LNCaP clone FGC (cell line): Measurements from ENCODE around the gene TLE5.
"Not testable (repeated sequence)": the region's sequence is repeated elsewhere in the genome, so short reads cannot be mapped to it uniquely, and the experiment has no call there.

Experiments
- DNase-seq: peaks from one replicate; pipeline ENCODE4 v3.0.0-alpha.2; 2011; ENCODE audit warnings: low read depth
- H3K4me3 ChIP-seq: 2 replicates; pipeline ENCODE4 v1.5.1; 2011; ENCODE audit warnings: mild to moderate bottlenecking, low read depth, low read length, control low read depth
- CTCF ChIP-seq: IDR thresholded peaks from 2 replicates; pipeline ENCODE4 v1.5.1; 2012; ENCODE audit warnings: mild to moderate bottlenecking; ENCODE audit not compliant: control insufficient read depth, insufficient read depth; ENCODE audit errors: extremely low read depth

TLE5 gene

GRCh38 chr19:3054265-3054971 is 7.9 kb downstream of the TLE5 start:
- no peak for DNase-seq
- TF ChIP-seq CTCF, result no peak
- H3K4me3 ChIP-seq, result no peak overlapping the region

- H3K4me3 ChIP-seq, result no peak overlapping the region
- no peak for DNase-seq
- TF ChIP-seq CTCF, result no peak
These were observed 8.5 kb downstream of the TLE5 start for GRCh38 chr19:3053780-3054179.

- DNase-seq, result no peak
- no peak overlapping the region for H3K4me3 ChIP-seq
- TF ChIP-seq CTCF, result no peak
These were observed 9.1 kb downstream of the TLE5 start for GRCh38 chr19:3053218-3053621.

DNA sequence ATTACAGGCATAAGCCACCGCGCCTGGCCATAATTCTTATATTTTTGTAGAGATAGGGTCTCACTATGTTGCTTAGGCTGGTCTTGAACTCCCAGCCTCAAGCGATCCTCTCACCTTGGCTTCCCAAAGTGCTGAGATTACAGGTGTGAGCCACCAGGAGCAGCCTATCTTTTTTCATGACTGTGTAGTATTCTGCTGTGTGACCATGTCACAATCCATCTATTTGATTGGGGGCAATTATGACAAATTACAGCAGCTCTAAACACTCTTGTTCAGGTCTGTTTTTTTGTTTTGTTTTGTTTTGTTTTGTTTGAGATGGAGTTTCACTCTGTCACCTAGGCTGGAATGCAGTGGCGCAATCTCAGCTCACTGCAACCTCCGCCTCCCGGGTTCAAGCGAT is 12.3 kb downstream of the TLE5 start:
- H3K4me3 ChIP-seq, DNase-seq: not testable (repeated sequence)

DNA sequence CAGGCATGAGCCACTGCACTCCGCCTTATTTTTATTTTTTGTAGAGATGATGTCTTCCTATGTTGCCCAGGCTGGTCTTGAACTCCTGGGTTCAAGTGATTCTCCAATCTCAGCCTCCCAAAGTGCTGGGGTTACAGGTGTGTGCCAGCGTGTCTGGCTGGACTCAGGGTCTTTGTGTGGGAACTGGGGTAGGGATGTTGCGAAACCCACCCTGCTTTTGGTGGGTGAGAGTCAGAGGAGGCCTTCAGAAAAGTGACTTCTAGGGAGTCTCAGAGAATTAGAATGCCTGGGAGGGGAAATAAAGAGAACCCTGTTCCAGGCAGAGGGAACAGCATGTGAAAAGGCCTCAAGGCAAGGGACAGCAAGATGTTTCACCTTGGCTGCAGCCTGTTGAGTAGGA is 13.2 kb downstream of the TLE5 start:
- TF ChIP-seq CTCF, result no peak
- H3K4me3 ChIP-seq, result no peak overlapping the region
- no peak for DNase-seq

- H3K4me3 ChIP-seq, result no peak overlapping the region
- no peak for DNase-seq
These were observed 14.1 kb downstream of the TLE5 start for GRCh38 chr19:3048190-3048533.

GRCh38 chr19:3047496-3048189 is 14.7 kb downstream of the TLE5 start:
- no peak overlapping the region for H3K4me3 ChIP-seq
- no peak for DNase-seq
- no peak for TF ChIP-seq CTCF

More at GRCh38 chr19:3048190-3048533, 14.1 kb downstream of the TLE5 start:
- TF ChIP-seq CTCF, result no peak
